Keratinocyte (primary cell): Measurements from ENCODE around the gene SLC24A5.

Experiments used
- EZH2 ChIP-seq: IDR thresholded peaks from one replicate; pipeline ENCODE4 v1.6.1; 2012; ENCODE audit warnings: inconsistent platforms, mild to moderate bottlenecking, low read length, moderate library complexity
- TF ChIP-seq, protein P1 (sequence below), 3 experiments: IDR thresholded peaks in 1 of 3; conservative IDR thresholded peaks in 1 of 3; optimal IDR thresholded peaks in 1 of 3; 2 replicates in 2 of 3; 3 replicates in 1 of 3; pipeline versions ENCODE3 to v1.5.1; 2011; ENCODE audit warnings: low read length in 3 of 3, mild to moderate bottlenecking in 3 of 3, moderate library complexity in 2 of 3, control low read depth in 1 of 3, inconsistent platforms in 1 of 3; ENCODE audit not compliant: insufficient read depth in 2 of 3; ENCODE audit errors: extremely low read depth in 1 of 3

DNA sequence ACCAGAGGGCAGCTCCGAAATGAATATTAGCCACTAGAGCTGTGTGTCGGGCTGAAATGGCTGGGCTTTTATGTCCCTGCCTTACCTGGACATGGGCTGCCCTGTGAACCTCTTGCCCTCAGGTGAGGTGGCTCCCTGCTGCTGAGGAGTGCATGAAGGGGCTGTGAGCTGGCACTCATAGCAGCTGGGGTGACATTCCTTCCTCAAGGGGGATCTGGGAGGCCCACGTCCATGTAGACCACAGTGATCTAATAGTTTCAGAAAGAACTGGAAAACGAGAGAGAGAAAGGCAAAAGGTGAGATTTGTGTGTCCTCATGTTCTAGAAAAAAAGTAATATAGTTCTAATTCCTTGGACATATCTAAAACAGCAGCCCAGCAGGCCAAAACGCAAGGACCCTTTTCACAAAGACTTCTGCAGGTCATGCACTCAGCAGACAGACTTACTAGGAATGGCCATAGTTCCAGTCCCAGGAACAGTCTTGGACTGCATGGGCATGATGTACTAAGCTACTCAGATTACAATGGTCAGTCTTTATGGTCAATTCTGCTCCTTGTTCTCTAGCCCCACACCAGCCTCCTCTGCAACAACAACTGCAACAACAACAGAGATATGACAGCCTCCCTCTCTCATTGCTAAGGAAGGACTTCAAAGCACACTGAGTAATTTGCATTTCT is 10.8 kb upstream of the SLC24A5 start:
- TF ChIP-seq, protein P1, sequence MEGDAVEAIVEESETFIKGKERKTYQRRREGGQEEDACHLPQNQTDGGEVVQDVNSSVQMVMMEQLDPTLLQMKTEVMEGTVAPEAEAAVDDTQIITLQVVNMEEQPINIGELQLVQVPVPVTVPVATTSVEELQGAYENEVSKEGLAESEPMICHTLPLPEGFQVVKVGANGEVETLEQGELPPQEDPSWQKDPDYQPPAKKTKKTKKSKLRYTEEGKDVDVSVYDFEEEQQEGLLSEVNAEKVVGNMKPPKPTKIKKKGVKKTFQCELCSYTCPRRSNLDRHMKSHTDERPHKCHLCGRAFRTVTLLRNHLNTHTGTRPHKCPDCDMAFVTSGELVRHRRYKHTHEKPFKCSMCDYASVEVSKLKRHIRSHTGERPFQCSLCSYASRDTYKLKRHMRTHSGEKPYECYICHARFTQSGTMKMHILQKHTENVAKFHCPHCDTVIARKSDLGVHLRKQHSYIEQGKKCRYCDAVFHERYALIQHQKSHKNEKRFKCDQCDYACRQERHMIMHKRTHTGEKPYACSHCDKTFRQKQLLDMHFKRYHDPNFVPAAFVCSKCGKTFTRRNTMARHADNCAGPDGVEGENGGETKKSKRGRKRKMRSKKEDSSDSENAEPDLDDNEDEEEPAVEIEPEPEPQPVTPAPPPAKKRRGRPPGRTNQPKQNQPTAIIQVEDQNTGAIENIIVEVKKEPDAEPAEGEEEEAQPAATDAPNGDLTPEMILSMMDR (optimal IDR thresholded peaks at IDR 0.05 in 1 of 3, IDR thresholded peaks at IDR 0.05 in 1 of 3, conservative IDR thresholded peaks at IDR 0.05 in 1 of 3; ENCODE audit: extremely low read depth in 1 of 3, insufficient read depth in 2 of 3, low read length in 3 of 3), result no peak
- TF ChIP-seq EZH2, result no peak
